ENCODE results near the gene SOX15.

SOX15 gene

DNA sequence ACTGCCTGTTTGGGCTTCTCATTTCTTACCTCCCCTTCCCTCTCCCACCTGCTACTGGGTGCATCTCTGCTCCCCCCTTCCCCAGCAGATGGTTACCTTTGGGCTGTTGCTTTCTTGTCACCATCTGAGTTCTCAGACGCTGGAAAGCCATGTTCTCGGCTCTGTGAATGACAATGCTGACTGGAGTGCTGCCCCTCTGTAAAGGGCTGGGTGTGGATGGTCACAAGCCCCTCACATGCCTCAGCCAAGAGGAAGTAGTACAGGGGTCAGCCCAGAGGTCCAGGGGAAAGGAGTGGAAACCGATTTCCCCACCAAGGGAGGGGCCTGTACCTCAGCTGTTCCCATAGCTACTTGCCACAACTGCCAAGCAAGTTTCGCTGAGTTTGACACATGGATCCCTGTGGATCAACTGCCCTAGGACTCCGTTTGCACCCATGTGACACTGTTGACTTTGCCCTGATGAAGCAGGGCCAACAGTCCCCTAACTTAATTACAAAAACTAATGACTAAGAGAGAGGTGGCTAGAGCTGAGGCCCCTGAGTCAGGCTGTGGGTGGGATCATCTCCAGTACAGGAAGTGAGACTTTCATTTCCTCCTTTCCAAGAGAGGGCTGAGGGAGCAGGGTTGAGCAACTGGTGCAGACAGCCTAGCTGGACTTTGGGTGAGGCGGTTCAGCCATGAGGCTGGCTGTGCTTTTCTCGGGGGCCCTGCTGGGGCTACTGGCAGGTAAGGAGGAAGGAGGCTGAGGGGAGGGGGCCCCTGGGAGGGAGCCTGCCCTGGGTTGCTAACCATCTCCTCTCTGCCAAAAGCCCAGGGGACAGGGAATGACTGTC lies 10.7 kb downstream of the SOX15 start, which contains the start of gene CD68:
Gene CD68, plus strand, starts transcription at position 638 of the 833 bp plus-strand sequence. Its CDS starts 40 bp downstream, at position 678.
- H3K4me3 ChIP-seq (ENCODE audit: low read depth, low read length) = no peak within 1 kb of the TSS

DNA sequence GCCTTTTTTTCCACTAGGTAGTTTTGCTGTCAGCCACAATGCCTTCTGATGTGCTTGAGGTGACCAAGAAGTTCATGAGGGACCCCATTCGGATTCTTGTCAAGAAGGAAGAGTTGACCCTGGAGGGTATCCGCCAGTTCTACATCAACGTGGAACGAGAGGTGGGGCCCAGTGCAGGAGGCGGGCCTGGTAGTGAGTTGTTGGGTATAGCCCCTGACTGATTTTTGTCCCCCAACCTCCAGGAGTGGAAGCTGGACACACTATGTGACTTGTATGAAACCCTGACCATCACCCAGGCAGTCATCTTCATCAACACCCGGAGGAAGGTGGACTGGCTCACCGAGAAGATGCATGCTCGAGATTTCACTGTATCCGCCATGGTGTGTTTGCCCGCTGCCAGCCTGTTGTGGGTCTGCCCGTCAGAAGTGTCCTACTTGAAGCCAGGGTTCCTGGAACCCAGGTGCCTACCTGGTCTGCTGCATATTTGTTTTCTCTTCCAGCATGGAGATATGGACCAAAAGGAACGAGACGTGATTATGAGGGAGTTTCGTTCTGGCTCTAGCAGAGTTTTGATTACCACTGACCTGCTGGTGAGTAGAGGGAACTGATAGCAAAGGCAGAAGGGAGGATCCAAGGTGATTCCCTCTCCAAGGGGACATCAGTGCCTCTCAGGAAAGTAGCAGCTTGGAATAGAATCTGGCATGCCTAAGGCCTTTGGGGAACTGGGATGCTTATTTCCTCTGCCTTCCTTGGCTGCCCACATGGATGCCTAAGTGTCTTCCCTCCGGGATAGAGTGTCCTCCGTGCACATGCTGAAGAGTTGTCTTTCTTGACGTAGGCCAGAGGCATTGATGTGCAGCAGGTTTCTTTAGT lies 12.3 kb downstream of the SOX15 start:
- no peak overlapping the region for H3K4me3 ChIP-seq (ENCODE audit: low read depth, low read length)

DNA sequence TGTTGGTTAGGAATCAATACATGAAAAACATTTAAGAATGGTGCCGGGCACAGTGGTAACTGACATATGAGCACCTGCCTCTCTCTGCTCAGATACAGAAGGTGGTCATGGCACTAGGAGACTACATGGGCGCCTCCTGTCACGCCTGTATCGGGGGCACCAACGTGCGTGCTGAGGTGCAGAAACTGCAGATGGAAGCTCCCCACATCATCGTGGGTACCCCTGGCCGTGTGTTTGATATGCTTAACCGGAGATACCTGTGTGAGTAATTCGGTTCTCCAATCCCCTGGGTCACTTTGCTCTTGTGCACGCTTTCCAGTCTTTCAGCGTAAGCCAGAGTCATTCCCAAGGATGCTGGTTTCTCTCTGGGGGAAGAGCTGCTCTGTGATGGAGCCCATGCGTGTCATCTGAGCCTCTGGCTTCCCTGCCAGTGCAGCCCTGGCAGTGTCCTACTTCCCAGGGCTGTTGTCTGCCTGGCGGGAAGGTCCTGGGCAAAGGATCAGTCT lies 13.4 kb downstream of the SOX15 start:
- no peak overlapping the region for H3K4me3 ChIP-seq (ENCODE audit: low read depth, low read length)

DNA sequence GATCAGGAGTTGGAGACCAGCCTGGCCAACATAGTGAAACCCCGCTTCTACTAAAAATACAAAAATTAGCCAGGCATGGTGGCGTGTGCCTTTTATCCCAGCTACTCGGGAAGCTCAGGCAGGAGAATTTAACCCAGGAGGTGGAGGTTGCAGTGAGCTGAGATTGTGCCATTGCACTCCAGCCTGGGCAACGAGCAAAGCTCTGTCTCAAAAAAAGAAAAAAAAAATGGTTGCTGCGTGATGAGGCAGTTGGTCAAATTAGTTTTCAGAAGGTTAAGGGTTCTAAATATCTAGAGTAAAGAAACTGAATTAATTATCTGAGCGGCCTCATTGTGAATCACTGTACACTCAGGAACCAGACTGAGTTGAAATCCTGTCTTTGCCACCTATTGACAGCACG lies 13.9 kb downstream of the SOX15 start:
- H3K4me3 ChIP-seq (ENCODE audit: low read depth, low read length) = no peak overlapping the region

DNA sequence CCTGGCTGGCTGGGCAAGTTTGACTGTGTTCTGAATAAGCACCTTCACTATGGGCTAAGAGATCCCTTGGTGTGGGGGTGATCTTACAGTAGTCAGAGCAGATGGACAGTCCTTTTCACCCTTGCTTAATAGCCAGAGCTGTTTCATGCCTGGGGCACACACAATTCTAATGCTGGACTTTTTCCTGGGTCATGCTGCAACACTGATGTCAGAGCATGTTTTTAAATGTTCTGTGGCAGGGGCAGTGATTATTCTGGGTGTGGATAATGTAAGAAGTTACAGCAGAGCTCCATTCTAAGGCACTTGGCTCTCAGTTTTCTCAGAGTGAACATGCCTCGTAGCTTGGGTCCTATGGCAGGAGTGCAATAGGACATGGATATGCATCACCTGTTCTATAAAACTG lies 14.4 kb downstream of the SOX15 start:
- peak overlapping the region; percentile 4 for H3K4me3 ChIP-seq (ENCODE audit: low read depth, low read length)

DNA sequence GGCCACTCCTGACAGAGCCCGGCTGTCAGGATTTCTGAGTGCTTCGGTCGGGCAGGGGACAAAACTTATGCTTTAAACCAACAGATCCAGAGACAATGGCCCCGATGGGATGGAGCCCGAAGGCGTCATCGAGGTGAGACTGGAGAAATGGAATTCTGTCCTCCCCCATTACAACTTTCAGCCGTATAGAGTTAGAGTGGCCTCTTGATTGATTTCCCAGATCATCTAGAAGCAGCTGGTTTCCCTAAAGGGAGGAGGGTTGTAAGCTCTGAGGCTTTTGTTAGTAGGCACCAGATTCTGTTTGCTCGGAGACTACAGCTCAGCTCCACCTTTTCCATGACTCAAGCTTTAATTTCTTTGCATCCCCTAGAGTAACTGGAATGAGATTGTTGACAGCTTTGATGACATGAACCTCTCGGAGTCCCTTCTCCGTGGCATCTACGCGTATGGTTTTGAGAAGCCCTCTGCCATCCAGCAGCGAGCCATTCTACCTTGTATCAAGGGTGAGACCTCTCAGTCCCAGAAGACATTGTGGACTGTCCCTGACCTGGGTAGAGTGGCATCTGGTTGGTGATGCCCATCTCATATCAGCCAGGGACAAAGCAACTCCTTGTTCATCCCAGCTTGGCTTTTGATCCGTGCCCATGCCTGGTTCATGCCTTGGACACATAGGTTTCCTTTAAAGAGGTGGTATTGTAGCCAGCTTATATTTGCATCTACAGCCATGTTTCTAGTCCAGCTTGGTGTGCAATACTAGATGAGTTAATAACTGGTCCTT lies 15.5 kb downstream of the SOX15 start:
- peak overlapping the region; percentile 97 for H3K4me3 ChIP-seq (ENCODE audit: low read depth, low read length)

DNA sequence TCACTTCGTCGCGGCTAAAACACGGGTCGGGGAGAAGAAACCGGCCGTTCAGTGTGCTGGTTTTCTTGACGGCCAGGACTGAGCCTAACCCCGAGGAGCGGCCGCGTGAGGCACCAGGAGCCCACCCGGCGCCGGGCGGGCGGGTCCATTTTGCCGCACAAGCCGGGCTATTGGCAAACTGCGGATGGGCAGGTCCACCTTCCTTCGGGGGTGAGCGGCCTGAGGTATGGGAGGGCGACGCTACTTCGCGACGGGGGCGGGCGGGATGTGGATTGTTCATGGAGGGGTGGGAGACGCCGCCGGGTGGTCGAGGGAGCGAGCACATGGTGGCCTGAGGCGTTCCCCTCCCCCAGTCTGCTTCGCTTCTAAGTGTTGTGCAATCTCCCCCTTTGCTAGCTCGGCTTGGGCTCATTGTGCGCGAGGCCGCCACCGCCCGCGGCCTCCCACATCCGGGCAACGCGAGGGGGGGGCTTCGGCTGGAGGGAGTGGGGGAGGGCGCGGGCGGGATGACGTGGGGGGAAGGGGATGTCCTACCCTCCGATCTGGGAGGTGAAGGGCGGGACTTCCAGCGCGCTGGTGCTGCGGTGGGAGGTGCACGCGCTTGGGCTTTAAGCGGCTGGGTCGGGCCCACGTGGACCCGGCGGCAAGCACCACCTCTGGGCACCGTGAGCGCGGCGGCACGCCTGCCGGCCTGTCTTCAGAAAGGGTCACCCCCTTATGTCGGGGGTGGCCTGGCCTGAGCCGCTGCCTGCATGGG lies 16.4 kb downstream of the SOX15 start:
- H3K4me3 ChIP-seq (ENCODE audit: low read depth, low read length) = peak overlapping the region; percentile 97

DNA sequence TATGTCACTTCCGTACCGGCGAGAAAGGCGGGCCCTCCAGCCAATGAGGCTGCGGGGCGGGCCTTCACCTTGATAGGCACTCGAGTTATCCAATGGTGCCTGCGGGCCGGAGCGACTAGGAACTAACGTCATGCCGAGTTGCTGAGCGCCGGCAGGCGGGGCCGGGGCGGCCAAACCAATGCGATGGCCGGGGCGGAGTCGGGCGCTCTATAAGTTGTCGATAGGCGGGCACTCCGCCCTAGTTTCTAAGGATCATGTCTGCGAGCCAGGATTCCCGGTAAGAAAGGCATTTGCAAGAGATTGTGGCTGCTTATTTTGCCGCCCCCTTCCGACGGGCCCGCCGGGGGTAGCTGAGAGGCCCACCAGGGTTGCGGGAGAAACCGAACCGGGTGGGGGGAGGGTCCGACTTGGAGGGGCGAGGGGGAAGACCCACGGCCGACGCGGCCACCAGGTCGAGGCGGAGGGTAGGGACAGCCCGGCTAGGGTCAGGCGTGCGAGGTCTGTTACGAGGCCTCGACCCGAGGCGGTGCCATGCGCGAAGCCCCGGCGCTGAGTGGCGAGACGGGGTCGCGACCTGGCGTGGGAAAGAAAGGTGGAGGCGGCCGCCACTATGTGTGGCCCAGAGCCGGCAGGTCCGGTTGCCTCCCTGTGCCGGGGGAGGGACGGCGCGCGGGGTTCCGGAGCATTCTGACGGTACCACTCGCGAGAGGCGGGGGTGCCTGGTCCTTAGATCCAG lies 17.1 kb downstream of the SOX15 start:
- peak overlapping the region; percentile 97 for H3K4me3 ChIP-seq (ENCODE audit: low read depth, low read length)

DNA sequence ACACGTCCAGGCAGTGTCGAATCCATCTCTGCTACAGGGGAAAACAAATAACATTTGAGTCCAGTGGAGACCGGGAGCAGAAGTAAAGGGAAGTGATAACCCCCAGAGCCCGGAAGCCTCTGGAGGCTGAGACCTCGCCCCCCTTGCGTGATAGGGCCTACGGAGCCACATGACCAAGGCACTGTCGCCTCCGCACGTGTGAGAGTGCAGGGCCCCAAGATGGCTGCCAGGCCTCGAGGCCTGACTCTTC lies 17.6 kb downstream of the SOX15 start:
- H3K4me3 ChIP-seq (ENCODE audit: low read depth, low read length) = peak overlapping the region; percentile 56

DNA sequence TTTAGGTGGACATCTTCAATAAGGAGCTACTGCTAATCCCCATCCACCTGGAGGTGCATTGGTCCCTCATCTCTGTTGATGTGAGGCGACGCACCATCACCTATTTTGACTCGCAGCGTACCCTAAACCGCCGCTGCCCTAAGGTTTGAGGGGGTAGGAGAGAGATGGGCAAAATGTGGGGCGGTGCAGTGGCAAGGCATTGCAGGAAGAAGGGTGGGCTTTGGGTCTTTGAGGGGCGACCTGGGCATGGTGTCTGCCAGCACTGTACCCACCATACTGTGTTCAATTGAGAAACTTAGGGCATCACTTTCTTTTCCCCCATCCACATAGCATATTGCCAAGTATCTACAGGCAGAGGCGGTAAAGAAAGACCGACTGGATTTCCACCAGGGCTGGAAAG lies 19.5 kb downstream of the SOX15 start:
- H3K4me3 ChIP-seq (ENCODE audit: low read depth, low read length) = no peak overlapping the region

DNA sequence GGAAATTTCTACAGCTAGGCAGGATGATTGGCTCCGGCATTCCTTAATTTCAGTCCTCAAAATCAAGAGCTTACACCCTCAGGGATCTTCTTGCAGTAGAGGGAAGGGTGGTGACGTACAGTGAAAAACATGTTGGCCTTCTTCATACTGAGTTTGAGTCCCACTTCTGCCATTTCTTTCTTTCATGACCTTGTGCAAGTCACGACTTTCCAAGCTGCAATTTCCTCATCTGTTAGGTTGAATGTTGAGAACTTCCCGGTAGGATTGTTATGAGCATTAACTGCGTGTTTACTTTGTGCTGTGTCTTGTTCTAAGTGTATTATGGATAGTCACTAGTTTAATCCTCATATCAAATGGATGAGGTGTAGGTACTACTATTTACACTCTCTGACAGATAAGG lies 20.3 kb downstream of the SOX15 start:
- H3K4me3 ChIP-seq (ENCODE audit: low read depth, low read length) = no peak overlapping the region

DNA sequence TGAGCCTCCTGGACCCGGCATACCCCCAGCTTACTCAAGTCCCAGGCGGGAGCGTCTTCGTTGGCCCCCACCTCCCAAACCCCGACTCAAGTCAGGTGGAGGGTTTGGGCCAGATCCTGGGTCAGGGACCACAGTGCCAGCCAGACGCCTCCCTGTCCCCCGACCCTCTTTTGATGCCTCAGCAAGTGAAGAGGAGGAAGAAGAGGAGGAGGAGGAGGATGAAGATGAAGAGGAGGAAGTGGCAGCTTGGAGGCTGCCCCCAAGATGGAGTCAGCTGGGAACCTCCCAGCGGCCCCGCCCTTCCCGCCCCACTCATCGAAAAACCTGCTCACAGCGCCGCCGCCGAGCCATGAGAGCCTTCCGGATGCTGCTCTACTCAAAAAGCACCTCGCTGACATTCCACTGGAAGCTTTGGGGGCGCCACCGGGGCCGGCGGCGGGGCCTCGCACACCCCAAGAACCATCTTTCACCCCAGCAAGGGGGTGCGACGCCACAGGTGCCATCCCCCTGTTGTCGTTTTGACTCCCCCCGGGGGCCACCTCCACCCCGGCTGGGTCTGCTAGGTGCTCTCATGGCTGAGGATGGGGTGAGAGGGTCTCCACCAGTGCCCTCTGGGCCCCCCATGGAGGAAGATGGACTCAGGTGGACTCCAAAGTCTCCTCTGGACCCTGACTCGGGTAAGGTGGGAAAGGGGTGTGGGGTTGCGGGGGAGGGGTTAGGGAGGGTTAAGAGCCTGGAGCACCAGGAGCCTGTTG lies 26.6 kb downstream of the SOX15 start:
- H3K4me3 ChIP-seq (ENCODE audit: low read depth, low read length) = no peak overlapping the region

DNA sequence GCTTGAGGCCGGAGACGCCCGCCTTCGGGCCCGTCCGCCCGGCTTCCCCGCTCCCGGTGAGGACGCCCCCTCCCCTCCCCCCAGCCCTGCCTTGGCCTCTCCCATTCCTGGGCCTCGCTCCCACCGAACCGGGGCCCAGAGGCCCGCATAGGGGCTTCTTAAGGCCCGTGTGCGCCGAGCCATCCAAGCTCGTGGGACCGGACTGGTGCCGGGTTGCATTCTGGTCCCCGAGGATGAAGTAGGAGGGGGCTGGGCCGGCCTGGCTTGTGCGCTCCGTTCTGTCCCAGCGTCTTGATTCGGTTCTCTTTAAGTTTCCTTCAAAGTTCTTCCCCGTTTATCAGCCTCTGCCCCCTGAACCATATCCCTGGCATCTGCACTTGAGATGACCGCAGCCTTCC lies 27.7 kb downstream of the SOX15 start:
- H3K4me3 ChIP-seq (ENCODE audit: low read depth, low read length) = peak overlapping the region; percentile 81

DNA sequence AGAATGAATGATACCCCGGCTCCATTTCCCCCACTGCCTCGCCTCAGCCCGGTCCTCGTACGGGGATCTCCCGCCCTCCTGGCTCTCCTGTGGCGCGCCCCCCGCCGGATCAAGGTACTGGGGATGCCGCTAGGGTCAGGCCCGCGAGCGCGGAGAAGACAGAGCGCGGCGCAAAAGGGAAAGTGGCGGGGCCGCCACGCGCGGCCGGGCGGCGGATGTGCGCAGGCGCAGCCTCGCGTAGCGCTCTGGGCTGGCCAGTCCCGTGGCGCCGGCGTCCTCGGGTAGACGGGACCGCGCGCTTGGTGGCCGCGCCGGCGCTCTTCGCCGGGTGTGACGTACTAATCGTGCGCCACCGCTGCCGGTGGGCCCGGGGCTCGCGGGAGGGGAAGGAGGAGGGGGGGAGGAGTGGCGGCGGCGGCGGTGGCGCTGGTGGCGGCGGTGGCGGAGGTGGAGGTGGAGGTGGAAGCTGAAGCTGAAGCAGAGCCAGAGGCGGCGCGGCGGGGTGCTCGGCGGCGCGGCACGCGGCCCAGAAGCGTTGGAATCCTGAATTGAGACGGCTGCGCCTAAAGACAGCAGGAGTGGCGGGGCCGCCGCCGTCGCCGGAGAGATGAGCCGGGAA lies 28.2 kb downstream of the SOX15 start, which contains the start of gene SENP3:
Gene SENP3, plus strand, starts transcription at position 331 of the 619 bp plus-strand sequence. CDS start 1,158 bp downstream, outside the sequence.
- peak within 1 kb of the TSS; percentile 81 for H3K4me3 ChIP-seq (ENCODE audit: low read depth, low read length)

DNA sequence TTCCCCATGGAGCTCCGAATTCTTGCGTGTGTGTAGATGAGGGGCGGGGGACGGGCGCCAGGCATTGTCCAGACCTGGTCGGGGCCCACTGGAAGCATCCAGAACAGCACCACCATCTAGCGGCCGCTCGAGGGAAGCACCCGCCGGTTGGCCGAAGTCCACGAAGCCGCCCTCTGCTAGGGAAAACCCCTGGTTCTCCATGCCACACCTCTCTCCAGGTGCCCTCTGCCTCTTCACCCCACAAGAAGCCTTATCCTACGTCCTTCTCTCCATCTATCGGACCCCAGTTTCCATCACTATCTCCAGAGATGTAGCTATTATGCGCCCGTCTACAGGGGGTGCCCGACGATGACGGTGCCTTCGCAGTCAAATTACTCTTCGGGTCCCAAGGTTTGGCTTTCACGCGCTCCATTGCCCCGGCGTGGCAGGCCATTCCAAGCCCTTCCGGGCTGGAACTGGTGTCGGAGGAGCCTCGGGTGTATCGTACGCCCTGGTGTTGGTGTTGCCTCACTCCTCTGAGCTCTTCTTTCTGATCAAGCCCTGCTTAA lies 28.8 kb downstream of the SOX15 start:
- H3K4me3 ChIP-seq (ENCODE audit: low read depth, low read length) = peak overlapping the region; percentile 81

DNA sequence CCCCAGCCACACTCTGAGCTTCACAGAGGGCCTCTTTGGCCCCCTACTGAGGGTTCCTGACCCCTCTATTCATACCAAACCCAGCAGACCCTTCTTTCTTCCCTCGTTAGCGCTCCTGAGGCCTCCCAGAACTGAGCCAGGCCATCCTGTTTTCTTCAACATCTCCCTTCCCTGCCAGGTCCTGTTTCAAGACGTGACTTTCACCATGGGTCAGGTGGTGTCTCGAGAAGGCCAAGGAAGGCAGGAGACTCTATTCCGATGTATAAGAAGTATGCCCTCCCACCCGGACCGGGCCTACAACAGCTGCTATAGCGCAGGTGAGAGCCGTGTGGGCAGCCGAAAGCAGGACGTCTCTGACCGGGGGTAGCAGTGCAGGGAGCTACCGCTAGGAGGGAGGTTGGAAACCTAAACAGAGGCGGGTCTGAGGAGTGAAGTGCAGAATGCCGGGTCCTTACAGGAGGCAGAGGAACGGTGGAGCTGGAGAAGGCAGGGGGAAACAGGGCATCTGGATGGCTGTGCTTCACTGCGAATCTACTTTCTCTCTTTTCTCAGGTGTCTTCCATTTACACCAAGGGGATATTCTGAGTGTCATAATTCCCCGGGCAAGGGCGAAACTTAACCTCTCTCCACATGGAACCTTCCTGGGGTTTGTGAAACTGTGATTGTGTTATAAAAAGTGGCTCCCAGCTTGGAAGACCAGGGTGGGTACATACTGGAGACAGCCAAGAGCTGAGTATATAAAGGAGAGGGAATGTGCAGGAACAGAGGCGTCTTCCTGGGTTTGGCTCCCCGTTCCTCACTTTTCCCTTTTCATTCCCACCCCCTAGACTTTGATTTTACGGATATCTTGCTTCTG lies 29.5 kb downstream of the SOX15 start:
- H3K4me3 ChIP-seq (ENCODE audit: low read depth, low read length) = peak overlapping the region; percentile 13

Data from iPS-11a (cell line).